SK-N-SH treated with all-trans-retinoic acid at 6 μM for 48 hours (cell line): ENCODE data around the gene ZNF813.

Experiments
- BACH2 ChIP-seq: fragments of 250-450 bp; sonication (Bioruptor Pico); IDR thresholded peaks from 2 replicates; pipeline ENCODE4 v1.9.0; 2021; ENCODE audit warnings: mild to moderate bottlenecking, borderline replicate concordance
- GLIS3 ChIP-seq: fragments of 250-450 bp; sonication (Bioruptor Pico); IDR thresholded peaks from 2 replicates; pipeline ENCODE4 v1.5.0; 2020; ENCODE audit warnings: mild to moderate bottlenecking, moderate library complexity
- RARB ChIP-seq: fragments of 250-450 bp; sonication (Bioruptor Pico); IDR thresholded peaks from 2 replicates; pipeline ENCODE4 v1.8.0; 2021; ENCODE audit warnings: mild to moderate bottlenecking, moderate library complexity
- SNAI2 ChIP-seq: fragments of 250-450 bp; sonication (Bioruptor Pico); IDR thresholded peaks from 2 replicates; pipeline ENCODE4 v1.5.0; 2020; ENCODE audit warnings: mild to moderate bottlenecking, moderate library complexity
- ZNF70 ChIP-seq: fragments of 450-650 bp; formaldehyde crosslinking; IDR thresholded peaks from 2 replicates; pipeline ENCODE4 v1.5.0; 2020; ENCODE audit warnings: mild to moderate bottlenecking, moderate library complexity

DNA sequence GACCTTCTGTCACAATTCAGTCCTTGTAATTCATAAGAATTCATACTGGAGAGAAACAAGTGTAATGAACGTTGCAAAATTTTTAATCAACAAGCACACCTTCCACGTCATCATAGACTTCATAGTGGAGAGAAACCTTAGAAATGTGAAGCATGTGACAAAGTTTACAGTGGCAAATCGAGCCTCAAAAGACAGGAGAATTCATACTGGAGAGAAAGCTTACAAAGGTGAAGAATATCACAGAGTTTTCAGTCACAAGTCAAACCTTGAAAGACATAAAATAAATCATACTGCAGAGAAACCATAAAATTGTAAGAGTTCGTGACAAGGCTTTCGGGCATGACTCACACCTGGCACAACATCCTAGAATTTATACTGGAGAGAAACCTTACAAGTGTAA, 24.6 kb downstream of the ZNF813 start:
- no peak for TF ChIP-seq GLIS3 (CRISPR knock-in tag)
- TF ChIP-seq ZNF70, result no peak
- TF ChIP-seq SNAI2 (CRISPR knock-in tag), result no peak
- no peak for TF ChIP-seq RARB (CRISPR knock-in tag)
- no peak for TF ChIP-seq BACH2 (CRISPR knock-in tag)
